ENCODE measurements around the gene FAM219A.

Gene FAM219A

GRCh38 chr9:34458013-34458958 lies at the start of gene FAM219A, which contains the start of gene DNAI1:
FAM219A (minus strand) TSS chr9:34458570; CDS start chr9:34458263, 307 bp downstream.
DNAI1 (plus strand) TSS chr9:34458805; CDS start chr9:34459006, 201 bp downstream.
- DNase-seq, result peak; percentile 98 to 99

- DNase-seq, result no peak
Measured at GRCh38 chr9:34507966-34508365, 49.6 kb upstream of the FAM219A start.

GRCh38 chr9:34507556-34507955 lies 49.2 kb upstream of the FAM219A start:
- DNase-seq, result no peak

GRCh38 chr9:34506623-34507022 lies 48.3 kb upstream of the FAM219A start:
- DNase-seq, result no peak

GRCh38 chr9:34505370-34506120 lies 47.2 kb upstream of the FAM219A start:
- DNase-seq, result no peak

GRCh38 chr9:34503406-34503805 lies 45.0 kb upstream of the FAM219A start:
- DNase-seq, result no peak

GRCh38 chr9:34502891-34503290 lies 44.5 kb upstream of the FAM219A start:
- DNase-seq, result no peak

- DNase-seq, result no peak
Measured at GRCh38 chr9:34502471-34502870, 44.1 kb upstream of the FAM219A start.

GRCh38 chr9:34501889-34502425 lies 43.6 kb upstream of the FAM219A start:
- no peak for DNase-seq

GRCh38 chr9:34501372-34501771 lies 43.0 kb upstream of the FAM219A start:
- no peak for DNase-seq

- DNase-seq, result peak; percentile 82 to 88
Measured at GRCh38 chr9:34500623-34501267, 42.4 kb upstream of the FAM219A start.

GRCh38 chr9:34499076-34499475 lies 40.7 kb upstream of the FAM219A start:
- DNase-seq, result no peak

GRCh38 chr9:34498553-34498952 lies 40.2 kb upstream of the FAM219A start:
- no peak for DNase-seq

- DNase-seq, result no peak
Measured at GRCh38 chr9:34496149-34496712, 37.9 kb upstream of the FAM219A start.

GRCh38 chr9:34493972-34494535 lies 35.7 kb upstream of the FAM219A start:
- peak; percentile 32 to 43 for DNase-seq

- DNase-seq, result no peak
Measured at GRCh38 chr9:34492051-34492450, 33.7 kb upstream of the FAM219A start.

GRCh38 chr9:34491596-34491995 lies 33.2 kb upstream of the FAM219A start:
- no peak for DNase-seq

GRCh38 chr9:34490760-34491159 lies 32.4 kb upstream of the FAM219A start:
- no peak for DNase-seq

- DNase-seq, result no peak
Measured at GRCh38 chr9:34490360-34490759, 32.0 kb upstream of the FAM219A start.

- DNase-seq, result no peak
Measured at GRCh38 chr9:34486572-34486971, 28.2 kb upstream of the FAM219A start.

GRCh38 chr9:34485822-34486221 lies 27.5 kb upstream of the FAM219A start:
- DNase-seq, result no peak

- DNase-seq, result no peak
Measured at GRCh38 chr9:34484678-34485077, 26.3 kb upstream of the FAM219A start.
